Mononuclear cell (primary cell): ENCODE results near the gene FHOD1. TPM values are rescaled to one million over a fixed set of nuclear protein-coding genes. Genes with fewer than 3 reads are reported as not detected.

Experiments
- H3K27me3 ChIP-seq: 2 replicates; pipeline ENCODE4 v1.6.0; 2011; ENCODE audit warnings: low read length, control low read depth; ENCODE audit not compliant: insufficient read depth
- H3K4me1 ChIP-seq: 2 replicates; pipeline ENCODE4 v1.5.1; 2011; ENCODE audit warnings: mild to moderate bottlenecking, low read length, control low read depth; ENCODE audit not compliant: insufficient read depth
- H3K4me3 ChIP-seq: 2 replicates; pipeline ENCODE4 v1.5.1; 2011; ENCODE audit warnings: mild to moderate bottlenecking, low read length, moderate library complexity
- H3K9me3 ChIP-seq: 2 replicates; pipeline ENCODE4 v1.5.1; 2011; ENCODE audit warnings: low read depth, mild to moderate bottlenecking, control low read depth, low read length
- total RNA-seq: library from RNA; depleted of rRNA; stranded (reverse); fragments of >200 nt; gene quantifications from one replicate; pipeline ENCODE4 v1.2.3, GENCODE V29; 2012

The FHOD1 gene
- total RNA-seq, 1 donor, result 16.5 TPM

GRCh38 chr16:67213197-67214019 lies 33.9 kb downstream of the FHOD1 start:
- Histone ChIP-seq H3K4me3 (no peak overlapping the region), H3K27me3 (no peaks in the 10 kb centered on the region), H3K4me1 (peaks cover 18% of the 10 kb centered on the region), H3K9me3 (no peaks in the 10 kb centered on the region)

GRCh38 chr16:67212766-67213165 lies 34.5 kb downstream of the FHOD1 start:
- Histone ChIP-seq H3K4me1 (peaks cover 15% of the 10 kb centered on the region), H3K9me3 (no peaks in the 10 kb centered on the region), H3K27me3 (no peaks in the 10 kb centered on the region), H3K4me3 (no peak overlapping the region)

GRCh38 chr16:67211674-67212073 lies 35.6 kb downstream of the FHOD1 start:
- H3K27me3 ChIP-seq, result no peaks in the 10 kb centered on the region
- H3K4me3 ChIP-seq, result no peak overlapping the region
- peaks cover 4% of the 10 kb centered on the region for H3K4me1 ChIP-seq
- no peaks in the 10 kb centered on the region for H3K9me3 ChIP-seq

- no peak overlapping the region for H3K4me3 ChIP-seq
- no peaks in the 10 kb centered on the region for H3K4me1 ChIP-seq
- no peaks in the 10 kb centered on the region for H3K9me3 ChIP-seq
Measured at GRCh38 chr16:67210069-67210937, 37.0 kb downstream of the FHOD1 start.

GRCh38 chr16:67209565-67209964 lies 37.7 kb downstream of the FHOD1 start:
- Histone ChIP-seq H3K27me3 (no peaks in the 10 kb centered on the region), H3K4me1 (no peaks in the 10 kb centered on the region), H3K9me3 (no peaks in the 10 kb centered on the region), H3K4me3 (no peak overlapping the region)

More at GRCh38 chr16:67210069-67210937, 37.0 kb downstream of the FHOD1 start:
- no peaks in the 10 kb centered on the region for H3K27me3 ChIP-seq

- Histone ChIP-seq H3K4me1 (no peaks in the 10 kb centered on the region), H3K27me3 (no peaks in the 10 kb centered on the region), H3K9me3 (no peaks in the 10 kb centered on the region), H3K4me3 (no peak overlapping the region)
Measured at GRCh38 chr16:67208154-67208896, 39.0 kb downstream of the FHOD1 start.

- Histone ChIP-seq H3K4me1 (no peaks in the 10 kb centered on the region), H3K9me3 (no peaks in the 10 kb centered on the region), H3K27me3 (no peaks in the 10 kb centered on the region), H3K4me3 (no peak overlapping the region)
Measured at GRCh38 chr16:67207249-67208091, 39.8 kb downstream of the FHOD1 start.

GRCh38 chr16:67206838-67207248 lies 40.4 kb downstream of the FHOD1 start:
- no peaks in the 10 kb centered on the region for H3K27me3 ChIP-seq
- no peak overlapping the region for H3K4me3 ChIP-seq
- no peaks in the 10 kb centered on the region for H3K9me3 ChIP-seq
- no peaks in the 10 kb centered on the region for H3K4me1 ChIP-seq

- Histone ChIP-seq H3K9me3 (no peaks in the 10 kb centered on the region), H3K4me1 (no peaks in the 10 kb centered on the region), H3K4me3 (no peak overlapping the region), H3K27me3 (no peaks in the 10 kb centered on the region)
Measured at GRCh38 chr16:67206129-67206837, 41.0 kb downstream of the FHOD1 start.

- no peaks in the 10 kb centered on the region for H3K9me3 ChIP-seq
- H3K4me3 ChIP-seq, result no peak overlapping the region
- H3K27me3 ChIP-seq, result no peaks in the 10 kb centered on the region
- H3K4me1 ChIP-seq, result no peaks in the 10 kb centered on the region
Measured at GRCh38 chr16:67204076-67204475, 43.2 kb downstream of the FHOD1 start.

- no peak overlapping the region for H3K4me3 ChIP-seq
- no peaks in the 10 kb centered on the region for H3K27me3 ChIP-seq
- H3K9me3 ChIP-seq, result no peaks in the 10 kb centered on the region
- H3K4me1 ChIP-seq, result no peaks in the 10 kb centered on the region
Measured at GRCh38 chr16:67202956-67203493, 44.3 kb downstream of the FHOD1 start.

- Histone ChIP-seq H3K4me3 (no peak overlapping the region), H3K4me1 (no peaks in the 10 kb centered on the region), H3K27me3 (no peaks in the 10 kb centered on the region), H3K9me3 (no peaks in the 10 kb centered on the region)
Measured at GRCh38 chr16:67202426-67202825, 44.9 kb downstream of the FHOD1 start.

GRCh38 chr16:67201411-67202345 lies 45.6 kb downstream of the FHOD1 start:
- Histone ChIP-seq H3K4me3 (no peak overlapping the region), H3K4me1 (no peaks in the 10 kb centered on the region), H3K9me3 (no peaks in the 10 kb centered on the region), H3K27me3 (no peaks in the 10 kb centered on the region)
